Endothelial cell of umbilical vein (primary cell): ENCODE data around the gene FNIP2.
"Not testable (repeated sequence)": the region's sequence is repeated elsewhere in the genome, so short reads cannot be mapped to it uniquely, and the experiment has no call there.

Source experiments
- CTCF ChIP-seq, 2 donors: IDR thresholded peaks; 1 replicate in 1 of 2; 2 replicates in 1 of 2; pipeline ENCODE4 v1.5.1; 2011; ENCODE audit warnings: low read length in 2 of 2, mild to moderate bottlenecking in 2 of 2, moderate library complexity in 2 of 2, control low read depth in 1 of 2, inconsistent platforms in 1 of 2, low read depth in 1 of 2; ENCODE audit not compliant: insufficient read depth in 1 of 2; ENCODE audit errors: extremely low read depth in 1 of 2
- EZH2 ChIP-seq: IDR thresholded peaks from 2 replicates; pipeline ENCODE4 v1.6.1; 2012; ENCODE audit warnings: borderline replicate concordance, low read depth, mild to moderate bottlenecking, moderate library complexity, low read length, inconsistent platforms; ENCODE audit not compliant: severe bottlenecking
- GATA2 ChIP-seq: IDR thresholded peaks from 2 replicates; pipeline ENCODE4 v1.7.0; 2011; ENCODE audit warnings: low read depth, mild to moderate bottlenecking, moderate library complexity, mixed read lengths, low read length; ENCODE audit not compliant: insufficient read length, insufficient read depth
- JUN ChIP-seq: IDR thresholded peaks from 2 replicates; pipeline ENCODE4 v1.6.1; 2011; ENCODE audit warnings: borderline replicate concordance, low read depth; ENCODE audit not compliant: insufficient read length, insufficient read depth
- POLR2A ChIP-seq: IDR thresholded peaks from 2 replicates; pipeline ENCODE4 v1.6.1; 2012; ENCODE audit warnings: low read depth, mild to moderate bottlenecking, control low read depth, low read length

DNA sequence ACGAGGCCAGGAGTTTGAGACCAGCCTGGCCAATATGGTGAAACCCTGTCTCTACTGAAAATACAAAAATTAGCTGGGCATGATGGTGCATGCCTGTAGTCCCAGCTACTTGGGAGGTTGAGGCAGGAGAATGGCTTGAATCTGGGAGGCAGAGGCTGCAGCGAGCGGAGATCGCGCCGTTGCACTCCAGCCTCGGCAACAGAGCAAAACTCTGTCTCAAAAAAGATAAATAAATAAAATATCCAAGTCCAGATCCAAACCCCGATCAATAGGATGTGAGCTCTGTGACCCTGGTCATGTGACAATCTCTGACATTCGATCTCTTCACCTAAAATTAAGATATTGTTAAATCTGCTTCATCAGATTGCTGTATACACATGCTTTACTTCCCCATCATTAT, 187.5 kb downstream of the FNIP2 start:
- TF ChIP-seq CTCF (IDR thresholded peaks at IDR 0.05; ENCODE audit: extremely low read depth in 1 of 2, insufficient read depth in 1 of 2, low read depth in 1 of 2, low read length in 2 of 2); EZH2; POLR2A; JUN; GATA2: not testable (repeated sequence)
